Measurements from ENCODE around the gene NLRP11.

NLRP11 gene
- total RNA-seq = 0 to 0.13 reads per million in 2 donors

DNA sequence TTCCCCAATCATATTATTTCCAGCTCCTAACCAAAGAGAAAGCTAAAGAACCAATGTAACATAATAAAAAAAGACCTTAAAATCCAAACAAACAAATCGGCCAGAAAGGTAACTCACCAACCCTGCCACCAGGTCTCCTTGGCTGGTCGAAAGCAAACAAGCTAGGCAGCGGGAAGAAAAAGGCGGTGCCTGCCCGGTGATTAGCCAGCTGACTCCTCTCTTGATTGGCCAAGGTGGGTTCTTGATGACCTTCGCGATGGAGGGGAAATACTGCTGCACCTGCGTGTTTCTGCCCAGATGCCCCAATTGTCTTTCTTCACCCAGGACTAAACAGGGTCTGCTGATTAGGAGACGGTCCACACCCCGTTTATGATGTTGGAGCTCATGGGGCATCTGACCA lies at the start of gene NLRP11:
TSS of gene NLRP11 (minus strand) at position 154 of the 400 bp plus-strand sequence. CDS start 13,825 bp downstream, outside the sequence.
- no peak for DNase-seq

DNA sequence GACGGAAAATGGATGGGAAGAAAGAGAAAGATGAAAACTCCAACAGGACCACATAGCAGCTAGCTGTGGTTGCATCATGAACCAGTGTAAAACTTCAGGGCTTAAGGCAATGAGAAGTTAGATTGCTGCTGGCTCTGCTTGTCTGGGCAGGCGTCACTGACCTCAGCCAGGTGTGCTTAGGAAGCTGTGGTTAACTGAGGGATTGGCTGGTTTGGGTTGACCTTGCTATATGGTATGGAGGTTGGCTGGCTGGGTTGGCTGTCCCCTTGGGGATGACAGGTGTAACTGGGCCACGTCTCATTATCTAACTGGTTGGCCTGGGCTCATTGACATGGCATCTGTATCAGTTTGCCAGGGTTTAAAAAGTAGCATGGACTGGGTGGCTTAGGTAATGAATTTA lies 45.4 kb upstream of the NLRP11 start:
- DNase-seq = no peak

DNA sequence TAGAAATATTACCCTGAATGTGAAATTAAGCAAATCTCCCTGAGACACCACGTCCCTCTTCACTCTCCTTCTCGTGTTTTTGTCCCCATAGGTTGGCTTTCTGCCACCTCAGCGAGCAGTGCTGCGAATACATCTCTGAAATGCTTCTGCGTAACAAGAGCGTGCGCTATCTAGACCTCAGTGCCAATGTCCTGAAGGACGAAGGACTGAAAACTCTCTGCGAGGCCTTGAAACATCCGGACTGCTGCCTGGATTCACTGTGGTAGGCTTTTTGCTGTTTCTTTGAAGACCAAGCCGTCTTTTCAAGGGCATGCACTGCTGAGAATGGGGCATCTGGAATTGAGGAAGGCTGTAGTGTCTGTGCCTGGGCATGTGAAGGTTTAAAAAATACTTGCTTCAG lies 38.9 kb upstream of the NLRP11 start:
- no peak for DNase-seq

DNA sequence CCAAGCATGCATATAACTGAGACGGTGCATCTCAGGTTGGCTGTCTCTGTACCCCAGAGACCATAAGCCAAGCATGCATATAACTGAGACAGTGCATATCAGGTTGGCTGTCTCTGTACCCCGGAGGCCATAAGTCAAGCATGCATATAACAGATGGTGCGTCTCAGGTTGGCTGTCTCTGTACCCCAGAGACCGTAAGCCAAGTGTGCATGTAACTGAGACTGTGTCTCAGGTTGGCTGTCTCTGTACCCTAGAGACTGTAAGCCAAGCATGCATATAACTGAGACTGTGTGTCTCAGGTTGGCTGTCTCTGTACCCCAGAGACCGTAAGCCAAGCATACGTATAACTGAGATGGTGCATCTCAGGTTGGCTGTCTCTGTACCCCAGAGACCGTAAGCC lies 35.3 kb upstream of the NLRP11 start:
- DNase-seq = no peak

DNA sequence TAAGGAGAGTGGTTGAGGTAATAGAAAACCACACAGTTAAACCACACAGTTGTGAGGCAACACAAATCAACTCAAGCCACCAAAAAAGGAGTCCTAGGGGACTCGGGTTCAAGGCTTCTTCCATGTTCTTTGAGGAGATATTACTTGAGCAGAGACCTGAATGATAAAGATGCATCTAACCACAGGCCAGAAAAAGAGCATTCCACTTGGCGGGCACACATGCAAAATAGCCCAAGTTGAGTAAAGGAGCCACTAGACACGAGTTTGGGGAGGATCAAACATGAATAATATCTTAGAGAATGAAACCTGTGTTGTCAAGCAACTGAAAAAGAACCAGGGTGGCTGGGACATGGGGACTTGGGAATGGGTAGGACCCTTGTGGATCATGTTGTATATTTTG lies 34.7 kb upstream of the NLRP11 start:
- no peak for DNase-seq

DNA sequence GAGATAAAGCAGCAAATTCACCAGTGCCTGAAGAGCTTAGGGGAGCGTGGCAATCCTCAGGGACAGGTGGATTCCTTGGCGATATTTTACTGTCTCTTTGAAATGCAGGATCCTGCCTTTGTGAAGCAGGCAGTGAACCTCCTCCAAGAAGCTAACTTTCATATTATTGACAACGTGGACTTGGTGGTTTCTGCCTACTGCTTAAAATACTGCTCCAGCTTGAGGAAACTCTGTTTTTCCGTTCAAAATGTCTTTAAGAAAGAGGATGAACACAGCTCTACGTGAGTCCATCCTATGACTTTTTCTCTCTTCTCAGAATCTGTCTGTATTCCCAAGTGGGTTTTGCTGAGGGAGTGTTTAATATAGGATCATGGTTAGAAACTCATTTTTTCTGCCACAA lies 27.2 kb upstream of the NLRP11 start:
- no peak for DNase-seq

DNA sequence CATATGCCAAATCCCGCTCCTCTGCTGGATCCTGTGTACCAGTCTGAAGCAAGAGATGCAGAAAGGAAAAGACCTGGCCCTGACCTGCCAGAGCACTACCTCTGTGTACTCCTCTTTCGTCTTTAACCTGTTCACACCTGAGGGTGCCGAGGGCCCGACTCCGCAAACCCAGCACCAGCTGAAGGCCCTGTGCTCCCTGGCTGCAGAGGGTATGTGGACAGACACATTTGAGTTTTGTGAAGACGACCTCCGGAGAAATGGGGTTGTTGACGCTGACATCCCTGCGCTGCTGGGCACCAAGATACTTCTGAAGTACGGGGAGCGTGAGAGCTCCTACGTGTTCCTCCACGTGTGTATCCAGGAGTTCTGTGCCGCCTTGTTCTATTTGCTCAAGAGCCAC lies 26.6 kb upstream of the NLRP11 start:
- DNase-seq = no peak

DNA sequence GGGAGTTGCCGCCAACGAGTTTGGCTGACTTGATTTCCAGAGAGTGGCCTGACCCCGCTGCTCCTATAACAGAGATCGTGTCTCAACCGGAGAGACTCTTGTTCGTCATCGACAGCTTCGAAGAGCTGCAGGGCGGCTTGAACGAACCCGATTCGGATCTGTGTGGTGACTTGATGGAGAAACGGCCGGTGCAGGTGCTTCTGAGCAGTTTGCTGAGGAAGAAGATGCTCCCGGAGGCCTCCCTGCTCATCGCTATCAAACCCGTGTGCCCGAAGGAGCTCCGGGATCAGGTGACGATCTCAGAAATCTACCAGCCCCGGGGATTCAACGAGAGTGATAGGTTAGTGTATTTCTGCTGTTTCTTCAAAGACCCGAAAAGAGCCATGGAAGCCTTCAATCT lies 26.2 kb upstream of the NLRP11 start:
- no peak for DNase-seq

DNA sequence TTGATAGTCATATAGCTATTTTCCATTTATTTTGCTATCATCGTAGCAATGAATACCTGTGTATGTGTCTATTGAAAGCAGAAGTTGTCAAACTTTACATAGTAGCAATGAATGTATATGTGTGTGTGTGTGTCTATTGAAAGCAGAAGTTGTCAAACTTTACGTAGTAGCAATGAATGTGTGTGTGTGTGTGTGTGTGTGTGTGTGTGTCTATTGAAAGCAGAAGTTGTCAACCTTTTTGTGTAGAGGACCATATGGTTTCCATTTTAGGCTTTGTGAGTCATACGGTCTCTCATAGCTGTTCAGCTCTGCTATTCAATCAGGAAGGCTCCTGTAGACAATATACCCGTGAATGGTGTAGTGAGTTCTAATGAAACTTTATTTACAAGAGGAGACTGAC lies 25.4 kb upstream of the NLRP11 start:
- DNase-seq = no peak

DNA sequence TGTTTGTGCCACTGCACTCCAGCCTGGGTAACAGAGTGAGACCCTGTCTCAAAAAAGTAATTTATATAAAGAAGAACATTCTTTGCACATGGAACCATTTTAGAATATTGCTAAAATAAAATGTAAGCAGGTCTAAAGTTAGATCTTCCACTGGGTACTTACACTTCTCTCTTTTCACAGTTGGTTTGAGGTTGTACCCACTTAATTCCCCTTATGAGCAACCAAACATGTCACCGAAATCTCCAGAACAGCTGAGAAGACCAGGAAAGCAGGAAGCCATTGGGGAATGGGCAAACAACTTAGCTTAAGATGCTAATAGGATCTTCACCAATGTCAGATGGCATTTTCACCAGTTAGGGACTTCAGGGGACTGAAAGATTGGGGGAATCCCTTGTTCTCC lies 23.4 kb upstream of the NLRP11 start:
- DNase-seq = no peak

DNA sequence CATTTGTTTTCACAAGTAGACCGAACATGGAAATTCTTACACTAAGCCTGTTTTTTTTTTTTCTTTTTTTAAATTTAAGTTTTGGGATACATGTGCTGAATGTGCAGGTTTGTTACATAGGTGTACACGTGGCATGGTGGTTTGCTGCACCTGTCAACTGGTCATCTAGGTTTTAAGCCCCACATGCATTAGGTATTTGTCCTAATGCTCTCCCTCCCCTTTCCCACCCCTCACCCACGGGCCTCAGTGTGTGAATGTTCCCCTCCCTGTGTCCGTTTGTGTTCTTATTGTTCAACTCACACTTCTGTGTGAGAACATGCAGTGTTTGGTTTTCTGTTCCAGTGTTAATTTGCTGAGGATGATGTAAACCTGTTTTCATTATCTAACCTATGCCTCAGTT lies 7.1 kb upstream of the NLRP11 start:
- no peak for DNase-seq

DNA sequence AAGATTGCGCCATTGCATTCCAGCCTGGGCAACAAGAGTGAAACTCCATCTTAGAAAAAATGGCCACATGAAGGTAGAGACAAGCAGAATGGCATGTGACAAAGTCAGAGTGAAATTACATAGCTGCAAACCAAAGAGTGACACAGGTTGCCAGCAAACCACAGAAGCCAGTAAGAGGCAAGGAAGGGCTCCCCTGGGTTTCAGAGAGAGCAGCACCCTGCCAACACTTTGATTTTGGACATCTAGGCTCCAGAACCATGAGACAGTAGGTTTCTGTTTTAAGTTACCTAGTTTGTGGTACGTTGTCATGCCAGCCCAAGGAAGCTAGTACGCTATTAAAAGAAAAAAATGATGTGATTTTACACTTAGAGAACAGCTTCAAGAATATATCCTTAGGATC lies 6.5 kb upstream of the NLRP11 start:
- DNase-seq = no peak

DNA sequence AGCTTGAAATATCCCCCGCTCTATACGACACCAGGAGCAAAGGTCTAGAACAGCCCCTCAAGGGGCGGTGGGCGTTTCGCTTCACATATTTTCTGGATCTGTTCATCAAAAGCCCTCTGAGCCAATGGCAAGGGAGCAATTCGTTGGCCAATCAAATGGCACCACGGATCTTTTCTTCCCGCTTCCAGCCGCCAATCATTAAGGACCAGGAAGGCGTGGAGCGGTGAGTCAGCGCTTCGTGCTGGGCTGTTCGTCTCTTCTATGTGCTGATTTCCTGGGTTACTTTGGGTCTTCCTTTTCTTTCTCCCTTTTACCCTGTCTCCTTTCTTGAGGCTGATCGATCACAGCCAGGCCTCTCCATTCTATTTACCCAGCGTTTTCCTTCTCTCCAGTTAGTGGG lies 4.5 kb upstream of the NLRP11 start, which contains the start of gene NLRP4:
TSS of gene NLRP4 (plus strand) at position 201 of the 400 bp plus-strand sequence. CDS start 15,541 bp downstream, outside the sequence.
- DNase-seq = no peak

DNA sequence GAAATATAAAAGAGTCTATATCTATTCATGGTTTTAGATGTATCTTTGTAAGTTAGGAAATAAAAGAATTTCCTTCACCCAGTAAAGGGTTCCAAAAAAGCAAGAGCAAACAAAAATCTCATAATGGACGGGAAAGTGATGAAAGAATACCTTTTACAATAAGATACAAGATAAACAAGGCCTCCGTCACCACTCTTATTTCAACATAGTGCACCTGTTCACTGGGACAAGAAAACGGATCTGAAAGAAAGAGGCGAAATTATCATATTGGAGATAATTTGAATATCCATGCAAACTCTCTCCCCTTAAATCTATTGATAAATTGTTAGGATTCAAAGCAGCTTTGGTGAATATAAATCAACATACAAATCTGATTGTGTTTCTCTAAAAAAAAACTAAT lies 877 bp upstream of the NLRP11 start:
- DNase-seq = no peak

DNA sequence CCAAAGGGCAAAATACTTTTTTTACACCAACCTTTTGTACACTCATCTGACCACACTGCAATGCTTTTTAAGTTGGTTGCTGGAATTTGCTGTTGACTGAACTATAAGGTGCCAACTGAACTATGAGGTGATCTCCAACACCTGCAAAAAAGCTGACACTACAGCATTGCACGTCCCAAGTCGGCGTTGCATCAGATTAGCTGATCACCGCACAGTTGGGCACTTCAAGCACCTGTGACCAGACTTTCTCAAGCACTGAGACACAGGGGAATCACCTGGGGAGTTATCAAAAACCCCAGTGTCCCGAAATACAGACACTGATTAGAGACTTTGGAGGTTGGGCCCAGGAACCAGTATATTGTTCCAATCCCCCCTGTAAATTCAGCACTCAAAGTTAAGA lies 1.1 kb downstream of the NLRP11 start:
- no peak for DNase-seq

DNA sequence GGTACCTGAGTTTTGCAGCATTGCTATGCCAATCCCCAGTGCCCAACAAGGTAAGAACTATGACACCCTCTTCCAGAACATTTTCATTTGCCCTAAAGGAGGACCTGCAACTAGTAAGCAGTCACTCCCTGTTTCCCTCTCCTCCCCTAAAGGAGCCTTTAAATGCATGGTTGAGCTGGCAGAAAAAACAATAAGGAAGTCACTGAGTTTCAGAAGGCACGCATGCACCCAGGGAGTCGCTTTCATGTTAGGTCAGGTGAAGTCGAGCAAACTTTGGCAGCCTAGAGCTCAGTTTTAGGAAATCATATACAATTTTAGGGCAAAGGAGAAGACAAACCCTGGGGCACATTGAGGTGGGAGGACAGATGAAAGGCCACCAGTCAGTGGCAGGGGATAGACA lies 11.8 kb downstream of the NLRP11 start:
- DNase-seq = no peak

DNA sequence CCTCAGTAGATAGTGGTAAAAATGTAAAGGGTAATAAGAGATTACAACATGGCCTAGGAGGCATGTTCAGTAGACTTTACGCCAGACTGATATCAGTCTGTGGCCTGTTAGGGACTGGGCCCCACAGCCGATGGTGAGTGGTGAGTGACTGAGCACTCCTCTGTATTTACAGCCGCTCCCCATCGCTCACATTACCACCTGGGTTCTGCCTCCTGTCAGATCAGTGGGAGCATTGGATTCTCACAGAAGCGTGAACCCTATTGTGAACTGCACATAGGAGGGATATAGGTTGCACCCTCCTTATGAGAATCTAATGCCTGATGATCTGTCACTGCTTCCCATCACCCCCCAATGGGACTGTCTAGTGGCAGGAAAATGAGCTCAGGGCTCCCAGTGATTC lies 17.9 kb downstream of the NLRP11 start:
- no peak for DNase-seq

DNA sequence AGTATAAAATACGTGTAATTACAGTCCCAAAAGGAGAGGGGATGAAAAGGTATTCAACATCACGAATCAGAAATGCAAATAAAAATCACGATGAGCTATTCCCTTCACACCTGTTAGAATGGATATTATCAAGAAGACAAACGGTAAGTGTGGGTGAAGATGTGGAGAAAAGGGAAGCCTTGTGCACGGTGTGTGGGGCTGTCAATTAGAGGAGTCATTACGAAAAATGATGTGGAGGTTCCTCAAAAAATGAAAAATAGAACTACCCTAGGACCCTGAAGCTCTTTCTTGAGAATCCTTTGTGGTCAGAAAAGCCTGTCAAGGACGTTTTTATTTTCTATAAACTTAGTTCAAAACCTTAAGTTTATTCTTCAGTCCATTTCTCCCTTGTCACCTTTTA lies 19.4 kb downstream of the NLRP11 start:
- no peak for DNase-seq

DNA sequence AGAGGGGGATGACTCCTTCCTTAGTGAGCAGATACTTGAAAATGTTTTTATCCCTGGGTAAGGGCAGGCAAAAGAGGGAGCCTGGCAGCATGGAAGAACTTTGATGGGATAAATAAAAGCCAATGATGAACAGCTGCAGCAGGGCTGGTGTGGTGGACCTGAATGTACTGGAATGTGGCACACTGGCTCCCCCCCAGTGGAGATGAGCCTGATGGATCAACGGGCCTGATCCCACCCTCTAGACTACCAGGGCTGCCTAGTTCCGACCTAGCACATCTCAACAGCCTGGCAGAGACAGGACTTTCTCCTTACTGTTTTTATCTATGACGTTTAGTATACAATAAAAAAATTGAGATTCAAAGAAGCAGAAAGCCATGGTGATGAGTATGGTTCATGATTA lies 20.5 kb downstream of the NLRP11 start:
- DNase-seq = no peak

DNA sequence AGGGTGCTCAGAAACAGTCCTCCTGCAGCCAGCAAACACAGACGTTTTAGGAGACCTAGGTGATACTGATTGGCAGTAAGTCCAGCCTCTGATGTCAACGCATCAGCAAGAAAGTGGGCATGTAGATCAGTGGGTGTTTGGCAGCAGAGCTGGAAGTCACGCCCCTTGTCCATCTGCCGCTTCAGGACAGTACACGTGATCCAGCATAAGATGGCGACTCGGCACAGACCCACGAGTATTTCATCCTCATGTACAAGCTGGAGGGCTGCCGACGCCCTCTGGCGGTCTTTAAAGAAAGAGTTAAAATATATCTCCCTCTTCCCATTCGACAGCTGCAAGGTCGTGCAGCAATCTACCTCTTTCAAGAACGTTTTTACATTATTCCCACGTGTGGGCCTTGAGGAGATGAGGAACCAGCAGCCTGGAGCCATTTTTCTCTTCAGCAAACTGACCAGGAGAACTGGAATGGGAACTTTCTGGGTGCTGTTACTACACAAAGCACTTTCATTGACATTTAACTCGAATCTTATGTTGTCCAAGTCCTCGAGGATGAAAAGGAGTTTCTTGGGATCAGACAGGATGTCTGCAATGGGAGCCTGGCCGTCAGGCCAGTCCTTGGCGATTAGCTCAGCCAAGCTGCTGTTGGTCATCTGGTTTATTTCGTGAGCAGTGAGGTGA lies 22.3 kb downstream of the NLRP11 start:
- peak in 2 of 5 experiments; percentile 4 to 72 for DNase-seq

DNA sequence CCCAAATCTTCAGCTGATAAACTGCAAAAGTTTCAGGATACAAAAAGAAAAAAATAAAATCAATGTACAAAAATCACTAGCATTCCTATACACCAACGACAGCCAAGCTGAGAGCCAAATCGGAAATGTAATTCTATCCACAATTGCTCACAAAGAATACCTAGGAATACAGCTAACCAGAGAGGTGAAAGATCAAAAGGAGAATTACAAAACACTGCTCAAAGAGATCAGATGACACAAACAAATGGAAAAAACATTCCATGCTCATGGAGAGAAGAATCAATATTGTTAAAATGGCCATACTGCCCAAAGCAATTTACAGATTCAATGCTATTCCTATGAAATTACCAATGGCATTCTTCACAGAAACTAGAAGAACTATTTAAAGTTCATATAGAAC lies 29.5 kb downstream of the NLRP11 start:
- DNase-seq = no peak

DNA sequence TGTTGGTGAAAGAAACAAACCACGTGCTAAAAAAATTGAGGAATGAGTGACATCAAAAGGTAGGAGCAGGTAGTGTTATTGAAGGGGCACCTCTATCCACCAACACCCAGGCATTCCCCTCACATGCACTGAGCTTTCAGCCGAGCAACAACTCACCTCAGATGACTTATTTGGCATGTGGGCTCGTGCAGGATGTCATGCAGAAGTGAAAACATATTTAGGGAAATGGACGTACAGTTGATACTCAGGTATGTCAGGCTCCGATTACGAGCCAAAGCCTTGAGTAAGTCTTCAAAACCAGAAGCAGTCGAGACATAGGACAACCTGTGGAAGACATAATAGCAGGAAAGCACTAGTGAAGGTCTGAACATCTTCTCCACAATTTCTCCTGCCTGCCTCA lies 30.4 kb downstream of the NLRP11 start:
- no peak for DNase-seq

DNA sequence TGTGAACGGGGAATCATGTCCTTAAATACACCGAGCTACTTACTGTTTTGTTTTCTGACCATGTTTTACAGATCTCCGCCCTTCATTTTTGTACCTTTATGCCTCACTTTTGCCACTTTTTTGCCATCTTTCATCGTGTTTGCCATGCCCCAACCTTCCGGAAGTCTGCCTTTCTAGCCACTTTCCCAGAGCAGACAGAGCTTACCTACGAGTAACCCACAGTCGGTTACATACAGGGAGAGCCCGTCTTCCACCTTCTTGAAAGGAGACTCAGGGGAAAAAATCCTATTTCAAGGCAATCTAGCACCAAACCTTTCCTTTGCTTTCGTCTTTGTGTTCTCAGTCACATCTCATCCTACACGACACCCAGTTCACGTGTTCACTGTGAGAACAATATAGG lies 36.8 kb downstream of the NLRP11 start:
- DNase-seq = no peak

DNA sequence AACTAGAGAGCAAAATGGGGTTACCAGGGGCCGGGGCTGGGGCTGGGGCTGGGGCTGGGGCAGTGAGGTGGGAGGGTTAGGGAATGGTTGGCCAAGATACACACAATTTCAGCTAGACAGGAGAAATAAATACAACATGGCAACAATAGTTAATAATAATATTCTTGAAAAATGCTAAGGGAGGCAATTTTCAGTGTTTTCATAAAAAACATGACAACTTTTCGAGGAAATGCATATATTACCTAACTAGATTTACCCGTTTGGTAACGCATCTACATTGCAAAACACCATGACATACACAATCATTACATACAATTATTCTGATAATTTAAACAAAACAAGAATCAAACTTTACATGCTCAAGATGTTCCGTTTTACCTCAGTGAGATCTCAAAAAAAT lies 50.7 kb downstream of the NLRP11 start:
- DNase-seq = no peak

DNA sequence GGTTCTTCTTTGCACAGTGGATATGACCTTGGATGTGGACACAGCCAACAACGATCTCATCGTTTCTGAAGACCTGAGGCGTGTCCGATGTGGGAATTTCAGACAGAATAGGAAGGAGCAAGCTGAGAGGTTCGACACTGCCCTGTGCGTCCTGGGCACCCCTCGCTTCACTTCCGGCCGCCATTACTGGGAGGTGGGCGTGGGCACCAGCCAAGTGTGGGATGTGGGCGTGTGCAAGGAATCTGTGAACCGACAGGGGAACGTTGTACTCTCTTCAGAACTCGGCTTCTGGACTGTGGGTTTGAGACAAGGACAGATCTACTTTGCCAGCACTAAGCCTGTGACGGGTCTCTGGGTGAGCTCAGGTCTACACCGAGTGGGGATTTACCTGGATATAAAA lies 53.5 kb downstream of the NLRP11 start:
- DNase-seq = no peak
